Epithelial cell of proximal tubule (primary cell): Measurements from ENCODE around the gene CORO2A. TPM values are rescaled to one million over a fixed set of nuclear protein-coding genes. Genes with fewer than 3 reads are reported as not detected.
"Not testable (repeated sequence)": the region's sequence is repeated elsewhere in the genome, so short reads cannot be mapped to it uniquely, and the experiment has no call there.

Source experiments
- DNase-seq: peaks from one replicate; pipeline ENCODE4 v3.0.0-alpha.2; 2011; ENCODE audit warnings: low read depth
- H3K4me3 ChIP-seq: 2 replicates; pipeline ENCODE4 v1.5.1; 2011; ENCODE audit warnings: low read depth, mild to moderate bottlenecking, low read length
- total RNA-seq: library from RNA; depleted of rRNA; stranded (reverse); fragments of >200 nt; gene quantifications from 2 replicates; pipeline ENCODE4 v1.2.3, GENCODE V29; 2015
- TF ChIP-seq, protein P1 (sequence below): conservative IDR thresholded peaks from 2 replicates; pipeline ENCODE4 v1.5.1; 2012; ENCODE audit warnings: low read depth, mild to moderate bottlenecking, low read length

CORO2A gene
- total RNA-seq, 1 donor from 2014 or later = 5.7 TPM

DNA sequence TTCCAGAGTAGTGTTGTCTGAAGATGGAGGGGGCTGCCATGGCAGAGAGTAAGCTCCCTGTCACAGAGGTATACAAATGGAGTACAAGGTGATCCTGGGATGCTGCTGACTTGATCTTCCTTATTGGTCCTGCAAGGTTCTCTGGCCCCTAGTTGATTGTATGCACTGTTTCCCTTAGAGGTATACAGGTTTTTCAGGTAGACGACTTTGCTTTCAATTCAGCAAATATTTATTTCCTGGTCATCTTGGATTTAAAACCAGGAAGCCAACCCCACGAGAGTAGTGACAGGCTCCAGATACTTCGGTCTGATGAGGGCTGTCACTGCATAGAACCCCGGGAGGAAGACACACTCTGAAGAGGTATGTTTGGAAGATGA, 56.9 kb downstream of the CORO2A start:
- TF ChIP-seq, protein P1, sequence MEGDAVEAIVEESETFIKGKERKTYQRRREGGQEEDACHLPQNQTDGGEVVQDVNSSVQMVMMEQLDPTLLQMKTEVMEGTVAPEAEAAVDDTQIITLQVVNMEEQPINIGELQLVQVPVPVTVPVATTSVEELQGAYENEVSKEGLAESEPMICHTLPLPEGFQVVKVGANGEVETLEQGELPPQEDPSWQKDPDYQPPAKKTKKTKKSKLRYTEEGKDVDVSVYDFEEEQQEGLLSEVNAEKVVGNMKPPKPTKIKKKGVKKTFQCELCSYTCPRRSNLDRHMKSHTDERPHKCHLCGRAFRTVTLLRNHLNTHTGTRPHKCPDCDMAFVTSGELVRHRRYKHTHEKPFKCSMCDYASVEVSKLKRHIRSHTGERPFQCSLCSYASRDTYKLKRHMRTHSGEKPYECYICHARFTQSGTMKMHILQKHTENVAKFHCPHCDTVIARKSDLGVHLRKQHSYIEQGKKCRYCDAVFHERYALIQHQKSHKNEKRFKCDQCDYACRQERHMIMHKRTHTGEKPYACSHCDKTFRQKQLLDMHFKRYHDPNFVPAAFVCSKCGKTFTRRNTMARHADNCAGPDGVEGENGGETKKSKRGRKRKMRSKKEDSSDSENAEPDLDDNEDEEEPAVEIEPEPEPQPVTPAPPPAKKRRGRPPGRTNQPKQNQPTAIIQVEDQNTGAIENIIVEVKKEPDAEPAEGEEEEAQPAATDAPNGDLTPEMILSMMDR = no peak
- H3K4me3 ChIP-seq = no peak overlapping the region
- DNase-seq = no peak

DNA sequence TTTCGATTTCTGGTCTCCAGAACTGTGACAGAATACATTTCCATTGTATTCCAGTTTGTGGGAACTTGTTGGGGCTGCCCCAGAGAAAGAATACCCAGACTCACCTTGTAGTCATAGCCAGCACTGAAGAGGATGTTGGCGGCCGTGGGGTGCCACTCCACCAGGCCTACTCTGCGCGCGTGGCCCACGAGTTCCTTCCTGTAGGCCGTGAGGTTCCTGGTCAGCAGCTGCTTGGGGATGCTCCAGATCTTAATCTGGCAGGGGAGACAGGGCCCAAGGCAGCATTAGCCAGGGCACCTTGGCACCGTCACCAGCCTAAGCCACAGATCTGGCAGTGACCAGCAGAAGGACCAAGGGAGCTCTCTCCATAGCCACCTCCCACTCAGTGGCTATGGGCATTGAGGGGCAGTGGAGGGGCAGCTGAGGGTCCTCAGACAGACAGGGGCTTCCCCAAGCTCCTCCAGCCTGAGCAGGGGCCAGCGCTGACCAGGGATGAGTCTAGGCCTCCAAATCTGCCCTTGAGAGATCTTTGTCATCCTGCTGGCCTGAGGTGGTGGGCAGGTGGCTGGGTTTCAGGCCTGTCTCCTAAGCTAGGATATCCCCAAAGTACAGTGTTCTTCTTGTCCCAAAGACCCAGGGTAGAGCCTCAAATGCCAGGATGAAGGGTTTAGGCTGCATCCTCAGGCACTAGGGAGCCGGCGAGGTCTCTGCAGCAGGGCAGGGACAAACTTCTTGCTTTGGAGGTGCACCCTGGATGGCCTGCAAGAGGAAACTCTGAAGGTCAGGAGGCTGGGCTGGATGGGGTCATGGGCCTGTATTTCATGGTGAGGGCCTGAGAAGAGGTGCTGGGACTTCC, 57.5 kb downstream of the CORO2A start:
- DNase-seq = no peak
- TF ChIP-seq, protein P1 = no peak
- H3K4me3 ChIP-seq = no peak overlapping the region

DNA sequence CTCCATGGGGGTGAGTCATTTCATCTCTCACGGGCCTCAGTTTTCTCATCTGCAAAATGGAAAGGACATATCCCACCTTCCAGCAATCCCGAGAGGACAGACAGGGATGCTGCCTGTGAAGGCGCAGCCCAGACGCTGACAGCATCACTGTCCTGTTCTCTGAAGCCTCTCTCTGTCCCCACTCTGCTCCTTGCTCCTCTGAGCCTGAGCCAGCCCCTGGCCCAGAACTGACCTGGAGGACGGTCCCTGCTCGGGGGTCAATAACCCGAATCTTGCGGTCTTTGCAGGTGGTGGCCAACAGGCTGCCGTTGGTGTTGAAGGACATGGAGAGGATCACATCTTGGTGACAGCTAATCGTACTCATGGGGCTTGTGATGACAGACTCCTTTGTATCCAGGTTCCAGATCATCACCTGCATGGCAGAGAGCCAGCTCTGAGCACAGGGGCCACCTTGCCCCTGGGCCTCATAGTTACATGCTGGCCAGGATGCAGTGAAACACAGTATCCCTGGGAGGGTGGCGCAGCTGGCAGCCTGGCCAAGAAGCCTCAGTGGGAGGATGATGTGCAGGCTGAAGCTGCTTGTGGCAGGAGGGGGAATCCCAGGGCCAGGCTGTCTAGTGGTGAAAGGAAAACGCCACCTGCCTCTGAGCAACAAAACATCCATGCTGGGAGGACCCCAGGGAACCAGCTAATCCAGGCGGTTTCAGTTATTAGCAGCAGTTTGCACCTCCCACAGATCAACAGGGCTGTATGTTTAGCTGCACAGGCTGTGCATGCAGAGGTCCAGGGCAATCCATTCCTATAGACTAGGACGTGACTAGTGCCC, 59.4 kb downstream of the CORO2A start:
- H3K4me3 ChIP-seq = no peak overlapping the region
- TF ChIP-seq, protein P1 = no peak
- no peak for DNase-seq

DNA sequence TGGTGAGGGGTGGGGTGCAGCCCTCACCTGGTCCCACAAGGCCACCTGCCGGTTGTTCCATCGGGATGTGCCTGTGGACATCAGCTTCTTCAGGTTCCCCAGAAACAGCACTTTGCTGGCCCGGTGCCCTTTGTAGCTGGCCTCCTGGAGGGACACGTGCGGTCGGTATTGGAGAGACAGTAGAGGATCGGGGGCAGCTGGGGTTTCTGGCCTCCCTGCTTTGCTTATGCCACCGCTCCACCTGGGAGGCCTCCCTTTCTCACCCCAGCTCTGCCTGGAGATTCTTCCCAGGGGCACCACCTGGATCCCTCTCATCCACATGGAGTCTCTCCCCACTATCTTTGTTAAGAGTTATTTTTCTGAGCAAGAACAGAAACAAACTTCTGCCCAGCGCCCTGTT, 60.3 kb downstream of the CORO2A start:
- no peak for DNase-seq
- TF ChIP-seq, protein P1 = no peak
- H3K4me3 ChIP-seq = no peak overlapping the region

DNA sequence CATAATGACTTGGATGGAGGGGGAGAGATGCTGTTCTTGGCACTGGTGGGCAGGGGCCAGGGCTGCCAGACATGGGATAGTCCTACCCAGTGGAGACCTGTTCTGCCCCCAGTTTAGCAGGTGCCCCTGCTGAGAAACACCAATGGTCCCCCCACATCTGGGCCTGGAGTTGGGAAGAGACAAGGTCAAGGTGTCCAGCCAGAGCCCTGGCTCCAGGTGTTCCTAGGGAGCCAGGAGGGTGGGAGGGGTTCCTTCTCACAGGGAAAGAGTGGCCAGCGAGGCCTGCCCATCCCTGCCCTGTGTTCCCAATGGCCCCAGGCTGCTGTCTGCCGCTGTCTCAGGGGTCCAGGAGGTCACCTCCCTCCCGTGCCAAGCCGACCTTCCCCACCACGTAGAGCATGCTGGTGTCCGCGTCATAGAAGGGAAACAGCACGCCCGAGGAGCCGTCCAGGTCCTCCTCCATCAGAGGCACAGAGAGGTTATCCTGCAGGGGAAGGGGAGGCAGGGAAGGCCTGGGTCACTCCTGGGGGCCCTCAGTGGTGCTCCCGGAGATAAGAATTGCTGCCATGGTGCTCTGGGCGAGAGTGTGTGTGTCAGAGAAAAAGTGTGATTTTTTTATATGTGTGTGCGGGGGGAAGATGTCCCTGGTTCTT, 61.7 kb downstream of the CORO2A start:
- TF ChIP-seq, protein P1 = no peak
- no peak overlapping the region for H3K4me3 ChIP-seq
- DNase-seq = no peak

DNA sequence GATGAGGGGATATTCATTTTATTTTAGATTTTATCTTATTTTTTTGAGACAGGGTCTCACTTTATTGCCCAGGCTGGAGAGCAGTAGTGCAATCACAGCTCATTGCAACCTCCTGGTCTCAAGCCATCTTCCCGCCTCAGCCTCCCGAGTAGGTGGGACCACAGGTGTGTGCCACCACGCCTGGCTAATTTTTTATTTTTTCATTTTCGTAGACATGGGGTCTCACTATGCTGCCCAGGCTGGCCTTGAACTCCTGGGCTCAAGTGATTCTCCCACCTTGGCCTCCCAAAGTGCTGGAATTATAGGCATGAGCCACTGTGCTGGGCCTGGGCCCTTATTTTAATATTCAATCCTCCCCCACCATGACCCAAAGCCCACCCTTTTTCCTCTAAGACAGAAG, 62.4 kb downstream of the CORO2A start:
- H3K4me3 ChIP-seq, DNase-seq: not testable (repeated sequence)

DNA sequence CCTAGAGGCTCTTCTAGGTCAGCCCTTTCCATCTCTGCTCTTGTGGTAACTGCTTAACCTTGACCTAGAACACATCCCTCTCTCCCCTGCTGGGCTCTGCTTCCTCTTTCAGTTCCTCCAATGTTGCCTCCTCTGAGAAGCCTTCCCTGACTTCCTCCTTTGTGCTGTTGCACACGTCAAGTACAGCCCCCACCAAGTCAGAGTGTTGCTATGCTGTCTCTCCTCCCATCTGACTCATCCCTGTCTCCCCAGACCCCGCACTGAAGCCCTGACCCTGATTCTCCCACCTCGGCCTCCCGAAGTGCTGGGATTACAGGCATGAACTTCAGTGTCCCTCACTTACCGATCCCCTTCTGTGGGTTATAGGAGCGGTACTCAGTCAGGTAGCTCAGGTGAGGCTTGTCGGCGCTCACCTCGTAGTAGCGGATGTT, 63.0 kb downstream of the CORO2A start:
- TF ChIP-seq, protein P1 = no peak
- DNase-seq = no peak
- no peak overlapping the region for H3K4me3 ChIP-seq
